ENCODE results near the gene MYG1.

DNA sequence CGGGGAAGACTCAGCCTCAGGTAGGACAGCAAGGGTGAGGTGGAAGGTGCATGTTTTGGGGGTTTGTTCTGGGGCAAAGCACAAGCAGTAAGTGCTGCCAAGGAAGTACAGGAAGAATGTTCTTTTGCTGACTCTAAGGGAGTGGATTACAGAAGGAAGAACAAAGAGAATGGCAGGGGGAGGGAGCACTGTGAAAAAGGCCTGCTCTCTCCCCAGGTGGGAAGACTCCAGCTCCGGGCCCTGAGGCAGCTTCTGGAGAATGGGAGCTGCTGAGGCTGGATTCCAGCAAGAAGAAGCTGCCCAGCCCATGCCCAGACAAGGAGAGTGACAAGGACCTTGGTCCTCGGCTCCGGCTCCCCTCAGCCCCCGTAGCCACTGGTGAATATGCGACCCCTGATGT lies 11.2 kb upstream of the MYG1 start:
- TF ChIP-seq, protein P1, sequence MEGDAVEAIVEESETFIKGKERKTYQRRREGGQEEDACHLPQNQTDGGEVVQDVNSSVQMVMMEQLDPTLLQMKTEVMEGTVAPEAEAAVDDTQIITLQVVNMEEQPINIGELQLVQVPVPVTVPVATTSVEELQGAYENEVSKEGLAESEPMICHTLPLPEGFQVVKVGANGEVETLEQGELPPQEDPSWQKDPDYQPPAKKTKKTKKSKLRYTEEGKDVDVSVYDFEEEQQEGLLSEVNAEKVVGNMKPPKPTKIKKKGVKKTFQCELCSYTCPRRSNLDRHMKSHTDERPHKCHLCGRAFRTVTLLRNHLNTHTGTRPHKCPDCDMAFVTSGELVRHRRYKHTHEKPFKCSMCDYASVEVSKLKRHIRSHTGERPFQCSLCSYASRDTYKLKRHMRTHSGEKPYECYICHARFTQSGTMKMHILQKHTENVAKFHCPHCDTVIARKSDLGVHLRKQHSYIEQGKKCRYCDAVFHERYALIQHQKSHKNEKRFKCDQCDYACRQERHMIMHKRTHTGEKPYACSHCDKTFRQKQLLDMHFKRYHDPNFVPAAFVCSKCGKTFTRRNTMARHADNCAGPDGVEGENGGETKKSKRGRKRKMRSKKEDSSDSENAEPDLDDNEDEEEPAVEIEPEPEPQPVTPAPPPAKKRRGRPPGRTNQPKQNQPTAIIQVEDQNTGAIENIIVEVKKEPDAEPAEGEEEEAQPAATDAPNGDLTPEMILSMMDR (IDR thresholded peaks at IDR 0.05): no peak
- no peak for TF ChIP-seq EP300 (IDR thresholded peaks at IDR 0.05)

Data from sigmoid colon (tissue), 4 donors.